Right lobe of liver (tissue), 6 donors: ENCODE data around the gene AVL9. TPM values are rescaled to one million over a fixed set of nuclear protein-coding genes. Genes with fewer than 3 reads are reported as not detected.

Source experiments
- ATAC-seq, 4 donors: fragments of 200-7000 bp; cut with Tn5 transposase; one replicate each; pipeline ENCODE4 v1.9.1; 2020; ENCODE audit warnings: mild to moderate bottlenecking in 4 of 4, moderate library complexity in 4 of 4
- DNase-seq, 3 donors: peaks; one replicate each; pipeline ENCODE4 v3.0.0-alpha.2; 2020
- H3K27ac ChIP-seq, 3 donors: fragments of 200-600 bp; one replicate each; pipeline ENCODE4 v1.8.0; 2022
- H3K27me3 ChIP-seq, 2 donors: fragments of 200-600 bp; one replicate each; pipeline ENCODE4 v1.8.0; 2022
- H3K36me3 ChIP-seq, 4 donors: fragments of 200-600 bp; sonication (generic) in 1 of 4; one replicate each; pipeline versions ENCODE4 v1.5.1 to v1.8.0; 2017 to 2022; ENCODE audit warnings: control low read depth in 1 of 4
- H3K4me1 ChIP-seq, 4 donors: fragments of 200-600 bp; sonication (generic) in 1 of 4; one replicate each; pipeline versions ENCODE4 v1.5.1 to v1.8.0; 2017 to 2022; ENCODE audit warnings: control low read depth in 1 of 4
- H3K4me3 ChIP-seq, 3 donors: fragments of 200-600 bp; one replicate each; pipeline ENCODE4 v1.8.0; 2022
- H3K9me3 ChIP-seq, 4 donors: fragments of 200-600 bp; sonication (generic) in 1 of 4; one replicate each; pipeline versions ENCODE4 v1.5.1 to v1.8.0; 2017 to 2022; ENCODE audit warnings: control low read depth in 1 of 4
- POLR2A ChIP-seq: fragments of 450-650 bp; IDR thresholded peaks from one replicate; pipeline ENCODE4 v1.6.1; 2017; ENCODE audit warnings: antibody characterized with exemption, mild to moderate bottlenecking
- WGBS: methylation state at CpG from one replicate; pipeline ENCODE4 v1.1.6; 2018; ENCODE audit warnings: low coverage, low lambda C conversion rate; ENCODE audit not compliant: insufficient coverage; ENCODE audit errors: missing lambda C conversion rate; 5-methylcytosine and 5-hydroxymethylcytosine counted together
- intact Hi-C, 2 donors: fragments of 100-400 bp; cut with DNase I; formaldehyde crosslinking; loops; one replicate each; pipeline versions ENCODE4 v1.11.2 to v1.14.1; 2022
- total RNA-seq, 6 experiments: library from RNA; depleted of rRNA in 2 of 6; stranded (reverse); fragments of >200 nt in 2 of 6; fragmentation: NEBNext Ultra II Directional in 3 of 6; extraction: Animal tissue kit (Norgen Biotek cat#: 25700) in 3 of 6; gene quantifications; one replicate each; pipeline versions ENCODE4 v1.1.0 to v1.2.4, GENCODE V29; 2016 to 2023
- TF ChIP-seq, protein P1 (sequence below), 4 donors: fragments of 200-600 bp in 3 of 4; fragments of 450-650 bp in 1 of 4; IDR thresholded peaks; one replicate each; pipeline versions ENCODE4 v1.5.1 to v1.8.0; 2016 to 2022; ENCODE audit warnings: antibody characterized with exemption in 4 of 4, mild to moderate bottlenecking in 2 of 4
- donor health status: DM: no; HTN: yes; CAD: no.
- donor health status: DM: no; HTN: no; CAD: no.
- donor health status: DM: no; HTN: no; CAD: no.
- donor health status: DM: no; HTN: yes; CAD: no.
- donor health status: DM: no; HTN: yes; CAD: no.

AVL9 gene
- total RNA-seq, 6 experiments from 2014 or later, result 12.5 to 22.9 (median 15.3) TPM

DNA sequence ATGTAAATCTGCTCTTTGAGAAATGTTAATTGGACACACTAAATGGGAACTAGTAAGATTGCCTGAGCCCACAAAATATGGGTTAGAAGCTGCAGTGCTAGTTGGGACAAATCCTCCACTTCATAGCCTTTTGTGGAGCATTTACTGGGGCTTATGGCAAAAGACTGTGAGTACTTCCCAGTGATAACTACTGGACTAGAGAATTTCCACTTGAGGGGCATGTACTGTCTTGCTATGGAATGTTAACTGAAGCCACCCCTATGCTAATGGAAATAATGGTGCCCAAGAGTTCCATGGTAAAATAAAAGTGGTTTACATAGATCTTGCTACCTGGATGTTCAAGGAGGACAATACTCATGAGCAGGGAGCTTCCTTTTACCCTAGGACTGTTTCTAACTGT lies 29.3 kb downstream of the AVL9 start:
- Histone ChIP-seq H3K9me3 (no peaks in the 10 kb centered on the region), H3K36me3 (no peaks in the 10 kb centered on the region), H3K27me3 (no peaks in the 10 kb centered on the region), H3K4me3 (no peak overlapping the region), H3K4me1 (no peaks in the 10 kb centered on the region), H3K27ac (no peak overlapping the region)
- TF ChIP-seq, protein P1, sequence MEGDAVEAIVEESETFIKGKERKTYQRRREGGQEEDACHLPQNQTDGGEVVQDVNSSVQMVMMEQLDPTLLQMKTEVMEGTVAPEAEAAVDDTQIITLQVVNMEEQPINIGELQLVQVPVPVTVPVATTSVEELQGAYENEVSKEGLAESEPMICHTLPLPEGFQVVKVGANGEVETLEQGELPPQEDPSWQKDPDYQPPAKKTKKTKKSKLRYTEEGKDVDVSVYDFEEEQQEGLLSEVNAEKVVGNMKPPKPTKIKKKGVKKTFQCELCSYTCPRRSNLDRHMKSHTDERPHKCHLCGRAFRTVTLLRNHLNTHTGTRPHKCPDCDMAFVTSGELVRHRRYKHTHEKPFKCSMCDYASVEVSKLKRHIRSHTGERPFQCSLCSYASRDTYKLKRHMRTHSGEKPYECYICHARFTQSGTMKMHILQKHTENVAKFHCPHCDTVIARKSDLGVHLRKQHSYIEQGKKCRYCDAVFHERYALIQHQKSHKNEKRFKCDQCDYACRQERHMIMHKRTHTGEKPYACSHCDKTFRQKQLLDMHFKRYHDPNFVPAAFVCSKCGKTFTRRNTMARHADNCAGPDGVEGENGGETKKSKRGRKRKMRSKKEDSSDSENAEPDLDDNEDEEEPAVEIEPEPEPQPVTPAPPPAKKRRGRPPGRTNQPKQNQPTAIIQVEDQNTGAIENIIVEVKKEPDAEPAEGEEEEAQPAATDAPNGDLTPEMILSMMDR (IDR thresholded peaks at IDR 0.05), result no peak
- TF ChIP-seq POLR2A, result no peak
- no peak for ATAC-seq
- DNase-seq, result no peak
- intact Hi-C loops, result no loop called here

DNA sequence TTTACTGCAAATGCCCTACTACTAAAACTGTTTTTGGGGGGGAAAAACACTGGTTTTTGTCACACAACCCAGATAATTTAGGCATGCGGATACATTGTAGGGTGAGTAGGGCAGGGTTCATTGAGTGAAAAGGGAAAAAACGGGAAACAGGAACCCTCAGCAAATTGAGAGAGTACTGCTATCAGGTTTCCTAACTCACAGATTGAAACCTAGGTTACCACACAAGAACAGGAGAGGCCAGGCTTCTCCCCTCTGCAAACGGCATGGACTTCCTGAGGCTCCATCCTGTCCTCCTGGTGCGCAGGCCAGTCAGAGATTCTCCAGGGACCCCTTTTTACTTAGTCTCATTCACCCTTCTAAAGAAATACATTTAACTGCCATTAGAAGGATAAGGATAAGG lies 30.6 kb downstream of the AVL9 start:
- no peak for TF ChIP-seq POLR2A
- TF ChIP-seq, protein P1 (IDR thresholded peaks at IDR 0.05), result no peak
- Histone ChIP-seq H3K4me3 (no peak overlapping the region), H3K36me3 (no peaks in the 10 kb centered on the region), H3K4me1 (no peaks in the 10 kb centered on the region), H3K9me3 (no peaks in the 10 kb centered on the region), H3K27ac (no peak overlapping the region), H3K27me3 (no peaks in the 10 kb centered on the region)
- WGBS, result 81% methylated on average over 4 of the region's 4 CpGs
- intact Hi-C loops, result no loop called here
- ATAC-seq (no peak), DNase-seq (no peak)

DNA sequence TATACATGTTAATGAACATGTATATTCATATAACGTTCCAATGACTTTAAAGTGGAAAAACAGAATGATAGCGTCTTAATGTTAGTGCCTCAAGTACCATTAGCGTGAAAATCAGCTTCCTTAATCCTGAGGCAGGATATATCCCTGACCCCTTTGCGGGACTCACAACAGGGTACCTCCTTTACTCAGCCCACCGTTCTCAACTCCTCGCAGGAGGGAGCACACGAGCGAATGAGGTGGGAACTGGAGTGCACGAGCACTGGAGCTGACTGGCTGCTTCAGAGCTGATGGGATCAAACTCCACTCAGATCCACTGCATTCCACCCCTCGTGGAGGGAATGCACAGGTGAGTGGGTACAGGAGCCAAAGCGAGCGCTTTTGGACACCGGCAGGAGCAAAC lies 36.1 kb downstream of the AVL9 start:
- TF ChIP-seq, protein P1 (IDR thresholded peaks at IDR 0.05), result no peak
- TF ChIP-seq POLR2A, result no peak
- Histone ChIP-seq H3K4me3 (no peak overlapping the region), H3K27me3 (no peaks in the 10 kb centered on the region), H3K4me1 (no peaks in the 10 kb centered on the region), H3K27ac (no peak overlapping the region), H3K9me3 (no peaks in the 10 kb centered on the region), H3K36me3 (no peaks in the 10 kb centered on the region)
- intact Hi-C loops, result no loop called here
- 87% methylated on average over 6 of the region's 13 CpGs for WGBS
- ATAC-seq (no peak), DNase-seq (no peak)

DNA sequence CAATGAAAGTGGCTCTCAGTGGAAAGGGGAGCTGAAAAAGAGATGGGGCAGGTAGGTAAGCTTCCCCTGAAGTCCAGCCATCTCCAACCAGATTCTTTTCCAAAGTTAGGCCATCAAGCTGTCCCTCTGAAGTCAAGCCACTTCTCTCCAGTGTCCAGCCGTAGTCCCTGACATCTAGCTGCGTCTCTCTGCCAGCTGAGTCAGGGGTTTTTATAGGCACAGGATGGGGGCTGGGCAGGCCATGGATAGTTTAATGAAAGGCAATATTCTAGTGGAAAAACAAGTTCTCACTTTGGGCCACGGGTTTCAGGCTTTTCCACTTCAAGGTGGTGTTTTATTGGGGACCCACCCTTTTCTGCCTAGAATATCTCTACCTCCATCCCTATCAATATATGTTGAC lies 36.8 kb downstream of the AVL9 start:
- intact Hi-C loops, result no loop called here
- ATAC-seq, result no peak

More for the DNA sequence above, 36.8 kb downstream of the AVL9 start:
- H3K36me3 ChIP-seq, result no peaks in the 10 kb centered on the region
- no peak overlapping the region for H3K27ac ChIP-seq
- TF ChIP-seq, protein P1 (IDR thresholded peaks at IDR 0.05), result no peak
- no peak for TF ChIP-seq POLR2A
- H3K4me1 ChIP-seq, result no peaks in the 10 kb centered on the region
- no peaks in the 10 kb centered on the region for H3K27me3 ChIP-seq
- no peak for DNase-seq
- no CpG with 5 or more reads among the region's 3 CpGs for WGBS
- H3K4me3 ChIP-seq, result no peak overlapping the region
- H3K9me3 ChIP-seq, result no peaks in the 10 kb centered on the region
